Immature natural killer cell (primary cell): Measurements from ENCODE around the gene SEH1L. TPM values are rescaled to one million over a fixed set of nuclear protein-coding genes. Genes with fewer than 3 reads are reported as not detected.
"Not testable (repeated sequence)": the region's sequence is repeated elsewhere in the genome, so short reads cannot be mapped to it uniquely, and the experiment has no call there.

Experiments
- DNase-seq, 3 donors: peaks; one replicate each; pipeline ENCODE4 v3.0.0; 2022; ENCODE audit warnings: mixed read lengths in 1 of 3
- H3K27ac Mint-ChIP-seq, 6 donors: one replicate each; pipeline ENCODE4 v1.8.0; 2020; ENCODE audit warnings: mixed read lengths in 6 of 6, mild to moderate bottlenecking in 5 of 6, inconsistent platforms in 4 of 6, moderate library complexity in 3 of 6
- H3K27me3 Mint-ChIP-seq, 3 donors: one replicate each; pipeline ENCODE4 v1.8.0; 2020 to 2021; ENCODE audit warnings: low read depth in 3 of 3, mild to moderate bottlenecking in 3 of 3, mixed read lengths in 3 of 3, moderate library complexity in 3 of 3, inconsistent platforms in 1 of 3
- H3K36me3 Mint-ChIP-seq, 3 donors: one replicate each; pipeline ENCODE4 v1.8.0; 2020; ENCODE audit warnings: mixed read lengths in 3 of 3, inconsistent platforms in 2 of 3, mild to moderate bottlenecking in 2 of 3
- H3K4me1 Mint-ChIP-seq, 2 donors: one replicate each; pipeline ENCODE4 v1.8.0; 2020; ENCODE audit warnings: inconsistent platforms in 2 of 2, mild to moderate bottlenecking in 2 of 2, mixed read lengths in 2 of 2, moderate library complexity in 1 of 2
- H3K4me3 Mint-ChIP-seq, 5 donors: one replicate each; pipeline ENCODE4 v1.8.0; 2020; ENCODE audit warnings: mild to moderate bottlenecking in 5 of 5, mixed read lengths in 5 of 5, inconsistent platforms in 3 of 5, moderate library complexity in 3 of 5
- H3K9me3 Mint-ChIP-seq, 6 donors: one replicate each; pipeline ENCODE4 v1.8.0; 2020; ENCODE audit warnings: mild to moderate bottlenecking in 6 of 6, mixed read lengths in 6 of 6, inconsistent platforms in 4 of 6, moderate library complexity in 3 of 6
- polyA plus RNA-seq, 3 donors: library from polyadenylated mRNA; unstranded; fragments of 300-500 nt; fragmentation: Illumina TruSeq; gene quantifications; one replicate each; pipeline ENCODE4 v1.2.3, GENCODE V29; 2021

Gene SEH1L
- polyA plus RNA-seq, 3 donors from 2014 or later, result 18.2 to 32.8 (median 25.6) TPM

- peak overlapping the region; percentile 85 to 98 (median 94) for H3K27ac Mint-ChIP-seq
- peaks cover 0 to 2% (median 0%) of the 10 kb centered on the region in 6 donors for H3K9me3 Mint-ChIP-seq
- no peak for DNase-seq
- peaks cover 0 to 2% (median 0%) of the 10 kb centered on the region in 3 donors for H3K36me3 Mint-ChIP-seq
- peaks cover 15 to 29% (median 16%) of the 10 kb centered on the region in 3 donors for H3K27me3 Mint-ChIP-seq
- peak overlapping the region; percentile 83 to 98 (median 96) for H3K4me3 Mint-ChIP-seq
- H3K4me1 Mint-ChIP-seq, result peaks cover 19 to 38% of the 10 kb centered on the region in 2 donors
Measured at GRCh38 chr18:12991821-12992179, 44.0 kb downstream of the SEH1L start.

- Mint-ChIP-seq H3K4me3 (peak overlapping the region in 4 of 5 donors; percentile 20 to 98 (median 52)), H3K9me3 (peaks cover 0 to 2% (median 0%) of the 10 kb centered on the region in 6 donors), H3K4me1 (peaks cover 25 to 42% of the 10 kb centered on the region in 2 donors), H3K27me3 (peaks cover 15 to 29% (median 16%) of the 10 kb centered on the region in 3 donors), H3K36me3 (no peaks in the 10 kb centered on the region), H3K27ac (no peak overlapping the region)
- no peak for DNase-seq
Measured at GRCh38 chr18:12993439-12993838, 45.6 kb downstream of the SEH1L start.

- Mint-ChIP-seq H3K27me3 (peaks cover 10 to 17% (median 10%) of the 10 kb centered on the region in 3 donors), H3K4me1 (peaks cover 27 to 36% of the 10 kb centered on the region in 2 donors), H3K4me3 (no peak overlapping the region), H3K9me3 (no peaks in the 10 kb centered on the region), H3K36me3 (peaks cover 0 to 5% (median 0%) of the 10 kb centered on the region in 3 donors), H3K27ac (no peak overlapping the region)
- no peak for DNase-seq
Measured at GRCh38 chr18:12995424-12995823, 47.6 kb downstream of the SEH1L start.

- H3K4me1 Mint-ChIP-seq, result peaks cover 21 to 30% of the 10 kb centered on the region in 2 donors
- no peak overlapping the region for H3K4me3 Mint-ChIP-seq
- no peak overlapping the region for H3K27ac Mint-ChIP-seq
- no peak for DNase-seq
- H3K36me3 Mint-ChIP-seq, result peaks cover 0 to 5% (median 0%) of the 10 kb centered on the region in 3 donors
- H3K27me3 Mint-ChIP-seq, result peaks cover 4 to 11% (median 5%) of the 10 kb centered on the region in 3 donors
- no peaks in the 10 kb centered on the region for H3K9me3 Mint-ChIP-seq
Measured at GRCh38 chr18:12995952-12996477, 48.2 kb downstream of the SEH1L start.

GRCh38 chr18:12996661-12997292, 49.0 kb downstream of the SEH1L start:
- peaks cover 0 to 5% (median 0%) of the 10 kb centered on the region in 3 donors for H3K27me3 Mint-ChIP-seq
- H3K4me3 Mint-ChIP-seq, result no peak overlapping the region
- no peaks in the 10 kb centered on the region for H3K9me3 Mint-ChIP-seq
- peaks cover 0 to 5% (median 0%) of the 10 kb centered on the region in 3 donors for H3K36me3 Mint-ChIP-seq
- no peak overlapping the region for H3K27ac Mint-ChIP-seq
- DNase-seq, result no peak
- peaks cover 19 to 26% of the 10 kb centered on the region in 2 donors for H3K4me1 Mint-ChIP-seq

GRCh38 chr18:12997330-12997729, 49.5 kb downstream of the SEH1L start:
- not testable (repeated sequence) for H3K27me3 Mint-ChIP-seq, H3K9me3 Mint-ChIP-seq, H3K36me3 Mint-ChIP-seq, H3K27ac Mint-ChIP-seq, DNase-seq, H3K4me3 Mint-ChIP-seq
- peaks cover 19 to 20% of the 10 kb centered on the region in 2 donors for H3K4me1 Mint-ChIP-seq

GRCh38 chr18:12998332-12999060, 50.7 kb downstream of the SEH1L start:
- H3K4me1 Mint-ChIP-seq, result peaks cover 9 to 19% of the 10 kb centered on the region in 2 donors
- H3K36me3 Mint-ChIP-seq, result peaks cover 0 to 5% (median 0%) of the 10 kb centered on the region in 3 donors
- no peak for DNase-seq
- peak overlapping the region in 1 of 5 donors; percentile 22 for H3K4me3 Mint-ChIP-seq
- H3K27me3 Mint-ChIP-seq, result no peaks in the 10 kb centered on the region
- H3K9me3 Mint-ChIP-seq, result no peaks in the 10 kb centered on the region
- H3K27ac Mint-ChIP-seq, result peak overlapping the region in 3 of 6 donors; percentile 15 to 41 (median 27)

GRCh38 chr18:13003466-13003896, 55.7 kb downstream of the SEH1L start:
- Mint-ChIP-seq H3K27me3 (no peaks in the 10 kb centered on the region), H3K36me3 (peaks cover 0 to 9% (median 9%) of the 10 kb centered on the region in 3 donors), H3K4me1 (peaks cover 13 to 14% of the 10 kb centered on the region in 2 donors), H3K27ac (no peak overlapping the region), H3K4me3 (no peak overlapping the region), H3K9me3 (no peaks in the 10 kb centered on the region)
- no peak for DNase-seq

GRCh38 chr18:13004396-13004795, 56.6 kb downstream of the SEH1L start:
- peaks cover 4 to 10% of the 10 kb centered on the region in 2 donors for H3K4me1 Mint-ChIP-seq
- no peak overlapping the region for H3K4me3 Mint-ChIP-seq
- no peak for DNase-seq
- no peaks in the 10 kb centered on the region for H3K9me3 Mint-ChIP-seq
- no peaks in the 10 kb centered on the region for H3K27me3 Mint-ChIP-seq
- peaks cover 4 to 16% (median 13%) of the 10 kb centered on the region in 3 donors for H3K36me3 Mint-ChIP-seq
- no peak overlapping the region for H3K27ac Mint-ChIP-seq

- H3K4me3 Mint-ChIP-seq, result no peak overlapping the region
- H3K36me3 Mint-ChIP-seq, result peaks cover 6 to 18% (median 9%) of the 10 kb centered on the region in 3 donors
- no peak for DNase-seq
- H3K27me3 Mint-ChIP-seq, result no peaks in the 10 kb centered on the region
- H3K27ac Mint-ChIP-seq, result peak overlapping the region in 1 of 6 donors; percentile 41
- H3K4me1 Mint-ChIP-seq, result peaks cover 0 to 9% of the 10 kb centered on the region in 2 donors
- H3K9me3 Mint-ChIP-seq, result no peaks in the 10 kb centered on the region
Measured at GRCh38 chr18:13005289-13005688, 57.5 kb downstream of the SEH1L start.

GRCh38 chr18:13006531-13007247, 58.9 kb downstream of the SEH1L start:
- Mint-ChIP-seq H3K27me3 (no peaks in the 10 kb centered on the region), H3K9me3 (no peaks in the 10 kb centered on the region), H3K4me1 (peaks cover 0 to 9% of the 10 kb centered on the region in 2 donors), H3K27ac (peak overlapping the region in 3 of 6 donors; percentile 4 to 39 (median 33)), H3K4me3 (no peak overlapping the region), H3K36me3 (peaks cover 7 to 20% (median 10%) of the 10 kb centered on the region in 3 donors)
- DNase-seq, result no peak

GRCh38 chr18:13007248-13007560, 59.4 kb downstream of the SEH1L start:
- Mint-ChIP-seq H3K9me3 (no peaks in the 10 kb centered on the region), H3K36me3 (peaks cover 10 to 23% (median 14%) of the 10 kb centered on the region in 3 donors), H3K27ac (peak overlapping the region in 4 of 6 donors; percentile 4 to 39 (median 22)), H3K4me3 (no peak overlapping the region), H3K4me1 (peaks cover 0 to 9% of the 10 kb centered on the region in 2 donors), H3K27me3 (no peaks in the 10 kb centered on the region)
- DNase-seq, result no peak

- H3K27me3 Mint-ChIP-seq, result no peaks in the 10 kb centered on the region
- H3K27ac Mint-ChIP-seq, result no peak overlapping the region
- H3K4me3 Mint-ChIP-seq, result no peak overlapping the region
- H3K9me3 Mint-ChIP-seq, result no peaks in the 10 kb centered on the region
- peaks cover 0 to 7% of the 10 kb centered on the region in 2 donors for H3K4me1 Mint-ChIP-seq
- peaks cover 28 to 43% (median 30%) of the 10 kb centered on the region in 3 donors for H3K36me3 Mint-ChIP-seq
- no peak for DNase-seq
Measured at GRCh38 chr18:13011719-13012118, 63.9 kb downstream of the SEH1L start.
